Measurements from ENCODE around the gene MAPK12.
A peak's percentile ranks its signal among the peaks of the same experiment; 100 is the strongest.

The MAPK12 gene

DNA sequence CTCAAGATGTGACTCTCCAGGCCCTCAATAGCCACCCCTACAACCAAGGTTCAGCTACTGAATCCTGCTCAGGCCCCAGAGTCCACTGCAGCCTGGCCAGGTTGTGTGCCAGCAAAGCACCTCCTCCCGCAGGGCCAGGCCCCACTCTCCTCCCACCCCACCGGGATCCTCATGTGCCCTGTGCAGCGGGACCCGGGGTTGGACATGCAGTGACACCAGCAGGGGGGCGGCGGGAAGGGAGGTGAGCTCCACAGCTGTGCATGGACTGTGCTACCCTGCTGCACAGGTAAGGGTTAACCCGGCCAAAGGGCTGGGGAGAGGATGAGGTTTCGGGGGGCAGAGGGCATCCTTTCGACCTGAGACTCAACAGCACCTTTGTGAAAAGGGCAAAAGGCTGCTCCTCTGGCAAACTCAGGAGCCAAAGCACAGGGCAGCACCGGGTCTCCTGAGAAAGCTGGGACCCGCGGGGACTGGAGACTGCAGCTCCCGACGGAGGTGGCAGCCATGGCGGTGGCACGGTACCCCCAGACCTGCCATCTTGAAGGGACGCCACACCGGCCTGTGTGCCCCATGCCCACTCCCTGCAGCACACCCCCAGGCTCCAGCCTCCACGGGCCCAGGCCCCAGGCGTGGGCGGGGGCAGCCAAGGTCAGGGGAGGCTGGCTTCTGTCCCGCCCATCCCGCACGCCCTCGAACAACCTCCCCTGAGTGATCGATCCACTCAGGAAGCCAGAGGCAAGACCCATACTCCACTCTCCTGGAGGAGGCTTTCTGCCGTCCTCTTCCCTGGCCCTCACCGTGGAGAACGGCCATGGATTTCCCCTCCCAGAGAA, 35.4 kb upstream of the MAPK12 start:
- peaks cover 28% of the 10 kb centered on the region for H3K4me1 ChIP-seq (ENCODE audit: control insufficient read depth, insufficient read depth, low read length)
- H3K9ac ChIP-seq (ENCODE audit: low read length) = no peak overlapping the region
- no peak overlapping the region for H3K27ac ChIP-seq (ENCODE audit: low read depth, low read length)
- H3K27me3 ChIP-seq (ENCODE audit: control insufficient read depth, insufficient read depth, low read length) = no peaks in the 10 kb centered on the region
- H3K36me3 ChIP-seq (ENCODE audit: control insufficient read depth, insufficient read depth, low read length) = no peaks in the 10 kb centered on the region
- no peak overlapping the region for H3K4me3 ChIP-seq (ENCODE audit: low read length)

DNA sequence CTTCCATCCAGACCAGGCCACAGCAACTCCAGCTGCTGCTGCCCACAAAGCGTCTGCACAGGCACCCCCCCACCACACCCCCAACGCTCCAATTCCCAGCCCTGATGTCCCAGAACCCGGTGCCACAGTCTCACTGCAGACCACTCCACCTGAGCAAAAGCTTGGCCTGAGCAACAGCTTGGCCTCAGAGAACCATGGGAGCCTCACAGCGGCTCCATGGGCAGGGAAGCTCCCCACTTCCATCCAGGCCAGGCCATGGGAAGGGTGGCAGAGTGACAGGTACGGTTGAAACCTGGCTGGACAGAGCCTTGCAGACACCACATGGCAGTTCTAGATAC, 32.8 kb upstream of the MAPK12 start:
- Histone ChIP-seq H3K4me1 (ENCODE audit: control insufficient read depth, insufficient read depth, low read length) (peaks cover 19% of the 10 kb centered on the region), H3K9ac (ENCODE audit: low read length) (no peak overlapping the region), H3K36me3 (ENCODE audit: control insufficient read depth, insufficient read depth, low read length) (peaks cover 15% of the 10 kb centered on the region), H3K4me3 (ENCODE audit: low read length) (peak overlapping the region; percentile 44), H3K27ac (ENCODE audit: low read depth, low read length) (peak overlapping the region; percentile 65), H3K27me3 (ENCODE audit: control insufficient read depth, insufficient read depth, low read length) (no peaks in the 10 kb centered on the region)

- Histone ChIP-seq H3K36me3 (ENCODE audit: control insufficient read depth, insufficient read depth, low read length) (peaks cover 20% of the 10 kb centered on the region), H3K27me3 (ENCODE audit: control insufficient read depth, insufficient read depth, low read length) (no peaks in the 10 kb centered on the region), H3K4me3 (ENCODE audit: low read length) (peak overlapping the region; percentile 40), H3K9ac (ENCODE audit: low read length) (no peak overlapping the region), H3K27ac (ENCODE audit: low read depth, low read length) (peak overlapping the region; percentile 65), H3K4me1 (ENCODE audit: control insufficient read depth, insufficient read depth, low read length) (peaks cover 19% of the 10 kb centered on the region)
Measured at GRCh38 chr22:50293441-50294318, 32.2 kb upstream of the MAPK12 start.

GRCh38 chr22:50292643-50293440, 31.4 kb upstream of the MAPK12 start:
- Histone ChIP-seq H3K9ac (ENCODE audit: low read length) (no peak overlapping the region), H3K36me3 (ENCODE audit: control insufficient read depth, insufficient read depth, low read length) (peaks cover 27% of the 10 kb centered on the region), H3K4me1 (ENCODE audit: control insufficient read depth, insufficient read depth, low read length) (peaks cover 19% of the 10 kb centered on the region), H3K27ac (ENCODE audit: low read depth, low read length) (peak overlapping the region; percentile 65), H3K27me3 (ENCODE audit: control insufficient read depth, insufficient read depth, low read length) (no peaks in the 10 kb centered on the region), H3K4me3 (ENCODE audit: low read length) (peak overlapping the region; percentile 43)

GRCh38 chr22:50289942-50290630, 28.6 kb upstream of the MAPK12 start:
- Histone ChIP-seq H3K9ac (ENCODE audit: low read length) (no peak overlapping the region), H3K4me1 (ENCODE audit: control insufficient read depth, insufficient read depth, low read length) (peaks cover 14% of the 10 kb centered on the region), H3K4me3 (ENCODE audit: low read length) (no peak overlapping the region), H3K27ac (ENCODE audit: low read depth, low read length) (no peak overlapping the region), H3K36me3 (ENCODE audit: control insufficient read depth, insufficient read depth, low read length) (peaks cover 32% of the 10 kb centered on the region), H3K27me3 (ENCODE audit: control insufficient read depth, insufficient read depth, low read length) (no peaks in the 10 kb centered on the region)

- peaks cover 32% of the 10 kb centered on the region for H3K36me3 ChIP-seq (ENCODE audit: control insufficient read depth, insufficient read depth, low read length)
Measured at GRCh38 chr22:50289151-50289941, 27.9 kb upstream of the MAPK12 start.

GRCh38 chr22:50287731-50288130, 26.2 kb upstream of the MAPK12 start:
- no peak overlapping the region for H3K9ac ChIP-seq (ENCODE audit: low read length)
- no peak overlapping the region for H3K27ac ChIP-seq (ENCODE audit: low read depth, low read length)
- no peaks in the 10 kb centered on the region for H3K27me3 ChIP-seq (ENCODE audit: control insufficient read depth, insufficient read depth, low read length)
- no peak overlapping the region for H3K4me3 ChIP-seq (ENCODE audit: low read length)
- peaks cover 4% of the 10 kb centered on the region for H3K4me1 ChIP-seq (ENCODE audit: control insufficient read depth, insufficient read depth, low read length)
- peaks cover 36% of the 10 kb centered on the region for H3K36me3 ChIP-seq (ENCODE audit: control insufficient read depth, insufficient read depth, low read length)

More at GRCh38 chr22:50289151-50289941, 27.9 kb upstream of the MAPK12 start:
- Histone ChIP-seq H3K9ac (ENCODE audit: low read length) (no peak overlapping the region), H3K27ac (ENCODE audit: low read depth, low read length) (no peak overlapping the region), H3K4me3 (ENCODE audit: low read length) (no peak overlapping the region), H3K4me1 (ENCODE audit: control insufficient read depth, insufficient read depth, low read length) (peaks cover 14% of the 10 kb centered on the region), H3K27me3 (ENCODE audit: control insufficient read depth, insufficient read depth, low read length) (no peaks in the 10 kb centered on the region)

GRCh38 chr22:50286701-50287318, 25.3 kb upstream of the MAPK12 start:
- Histone ChIP-seq H3K9ac (ENCODE audit: low read length) (no peak overlapping the region), H3K27ac (ENCODE audit: low read depth, low read length) (no peak overlapping the region), H3K36me3 (ENCODE audit: control insufficient read depth, insufficient read depth, low read length) (peaks cover 40% of the 10 kb centered on the region), H3K4me3 (ENCODE audit: low read length) (no peak overlapping the region), H3K4me1 (ENCODE audit: control insufficient read depth, insufficient read depth, low read length) (no peaks in the 10 kb centered on the region), H3K27me3 (ENCODE audit: control insufficient read depth, insufficient read depth, low read length) (no peaks in the 10 kb centered on the region)

GRCh38 chr22:50286275-50286674, 24.8 kb upstream of the MAPK12 start:
- no peak overlapping the region for H3K4me3 ChIP-seq (ENCODE audit: low read length)
- no peak overlapping the region for H3K27ac ChIP-seq (ENCODE audit: low read depth, low read length)
- H3K36me3 ChIP-seq (ENCODE audit: control insufficient read depth, insufficient read depth, low read length) = peaks cover 39% of the 10 kb centered on the region
- no peak overlapping the region for H3K9ac ChIP-seq (ENCODE audit: low read length)
- no peaks in the 10 kb centered on the region for H3K4me1 ChIP-seq (ENCODE audit: control insufficient read depth, insufficient read depth, low read length)
- no peaks in the 10 kb centered on the region for H3K27me3 ChIP-seq (ENCODE audit: control insufficient read depth, insufficient read depth, low read length)

GRCh38 chr22:50285568-50286229, 24.2 kb upstream of the MAPK12 start:
- Histone ChIP-seq H3K9ac (ENCODE audit: low read length) (no peak overlapping the region), H3K4me3 (ENCODE audit: low read length) (no peak overlapping the region), H3K4me1 (ENCODE audit: control insufficient read depth, insufficient read depth, low read length) (no peaks in the 10 kb centered on the region), H3K36me3 (ENCODE audit: control insufficient read depth, insufficient read depth, low read length) (peaks cover 42% of the 10 kb centered on the region), H3K27me3 (ENCODE audit: control insufficient read depth, insufficient read depth, low read length) (no peaks in the 10 kb centered on the region), H3K27ac (ENCODE audit: low read depth, low read length) (no peak overlapping the region)

Measured in rectal smooth muscle tissue (tissue), 1 donor.